WTC11 (cell line): ENCODE data around the gene RIBC2.

Source experiments
- CBFB ChIP-seq: sonication (generic); formaldehyde crosslinking; IDR thresholded peaks from 2 replicates; pipeline ENCODE4 v1.8.1; 2022; ENCODE audit warnings: mild to moderate bottlenecking, low read depth, missing genetic modification reagents
- FOXJ3 ChIP-seq: sonication (generic); formaldehyde crosslinking; IDR thresholded peaks from 2 replicates; pipeline ENCODE4 v1.9.0; 2021; ENCODE audit warnings: missing genetic modification reagents, mild to moderate bottlenecking, borderline replicate concordance
- JUN ChIP-seq: sonication (generic); formaldehyde crosslinking; IDR thresholded peaks from 2 replicates; pipeline ENCODE4 v1.8.0; 2023; ENCODE audit warnings: mild to moderate bottlenecking, missing genetic modification reagents
- OVOL2 ChIP-seq: fragments of 250-450 bp; sonication (Bioruptor Pico); IDR thresholded peaks from 2 replicates; pipeline ENCODE4 v1.9.0; 2021; ENCODE audit warnings: mild to moderate bottlenecking, borderline replicate concordance
- SP1 ChIP-seq: sonication (generic); formaldehyde crosslinking; conservative IDR thresholded peaks from 2 replicates; pipeline ENCODE4 v1.8.1; 2022; ENCODE audit warnings: missing genetic modification reagents
- TCF7 ChIP-seq: sonication (generic); formaldehyde crosslinking; IDR thresholded peaks from 2 replicates; pipeline ENCODE4 v1.8.0; 2022; ENCODE audit warnings: mild to moderate bottlenecking, low read depth, missing genetic modification reagents, moderate library complexity
- ZNF423 ChIP-seq: fragments of 250-450 bp; sonication (Bioruptor Pico); IDR thresholded peaks from 2 replicates; pipeline ENCODE4 v2.1.2; 2022; ENCODE audit warnings: mild to moderate bottlenecking, moderate library complexity
- TF ChIP-seq, protein P1 (sequence below): fragments of 200-600 bp; IDR thresholded peaks from 2 replicates; pipeline ENCODE4 v1.8.0; 2022; ENCODE audit warnings: antibody characterized with exemption
- TF ChIP-seq, protein P2 (sequence below): sonication (generic); formaldehyde crosslinking; IDR thresholded peaks from 2 replicates; pipeline ENCODE4 v1.8.0; 2022; ENCODE audit warnings: mild to moderate bottlenecking, missing genetic modification reagents
- TF ChIP-seq, protein P3 (sequence below): sonication (generic); formaldehyde crosslinking; IDR thresholded peaks from 2 replicates; pipeline ENCODE4 v1.8.0; 2023; ENCODE audit warnings: mild to moderate bottlenecking, missing genetic modification reagents
- TF ChIP-seq, protein P4 (sequence below): sonication (generic); formaldehyde crosslinking; conservative IDR thresholded peaks from 2 replicates; pipeline ENCODE4 v1.8.1; 2023; ENCODE audit warnings: mild to moderate bottlenecking, low read depth, missing genetic modification reagents, moderate library complexity
- TF ChIP-seq, protein P5 (sequence below): sonication (generic); formaldehyde crosslinking; IDR thresholded peaks from 2 replicates; pipeline ENCODE4 v1.8.0; 2022; ENCODE audit warnings: mild to moderate bottlenecking, missing genetic modification reagents
- TF ChIP-seq, protein P6 (sequence below): sonication (generic); formaldehyde crosslinking; IDR thresholded peaks from 2 replicates; pipeline ENCODE4 v1.8.1; 2023; ENCODE audit warnings: mild to moderate bottlenecking, missing genetic modification reagents, moderate library complexity

DNA sequence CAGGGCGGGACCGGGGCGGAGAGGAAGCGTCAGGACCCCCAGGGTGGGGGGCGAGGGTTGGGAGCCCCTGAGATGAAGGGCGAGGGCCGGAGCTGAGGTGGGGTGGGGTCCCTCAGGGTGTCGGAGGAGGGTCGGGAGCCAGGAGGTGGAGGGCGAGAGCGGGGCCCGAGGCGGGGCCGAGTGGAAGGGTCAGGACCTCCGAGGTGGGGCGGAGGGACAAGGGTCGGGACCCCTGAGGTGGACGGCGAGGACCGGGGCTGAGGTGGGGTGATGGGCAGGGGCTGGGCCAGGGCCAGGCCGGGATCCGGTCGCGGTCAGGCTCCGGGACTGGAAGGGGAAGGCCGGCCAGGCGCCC is 503 bp upstream of the RIBC2 start:
- TF ChIP-seq, protein P1, sequence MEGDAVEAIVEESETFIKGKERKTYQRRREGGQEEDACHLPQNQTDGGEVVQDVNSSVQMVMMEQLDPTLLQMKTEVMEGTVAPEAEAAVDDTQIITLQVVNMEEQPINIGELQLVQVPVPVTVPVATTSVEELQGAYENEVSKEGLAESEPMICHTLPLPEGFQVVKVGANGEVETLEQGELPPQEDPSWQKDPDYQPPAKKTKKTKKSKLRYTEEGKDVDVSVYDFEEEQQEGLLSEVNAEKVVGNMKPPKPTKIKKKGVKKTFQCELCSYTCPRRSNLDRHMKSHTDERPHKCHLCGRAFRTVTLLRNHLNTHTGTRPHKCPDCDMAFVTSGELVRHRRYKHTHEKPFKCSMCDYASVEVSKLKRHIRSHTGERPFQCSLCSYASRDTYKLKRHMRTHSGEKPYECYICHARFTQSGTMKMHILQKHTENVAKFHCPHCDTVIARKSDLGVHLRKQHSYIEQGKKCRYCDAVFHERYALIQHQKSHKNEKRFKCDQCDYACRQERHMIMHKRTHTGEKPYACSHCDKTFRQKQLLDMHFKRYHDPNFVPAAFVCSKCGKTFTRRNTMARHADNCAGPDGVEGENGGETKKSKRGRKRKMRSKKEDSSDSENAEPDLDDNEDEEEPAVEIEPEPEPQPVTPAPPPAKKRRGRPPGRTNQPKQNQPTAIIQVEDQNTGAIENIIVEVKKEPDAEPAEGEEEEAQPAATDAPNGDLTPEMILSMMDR = no peak
- TF ChIP-seq TCF7 (CRISPR knock-in tag) = no peak
- no peak for TF ChIP-seq SP1
- TF ChIP-seq JUN = no peak
- TF ChIP-seq OVOL2 = no peak
- TF ChIP-seq, protein P2, sequence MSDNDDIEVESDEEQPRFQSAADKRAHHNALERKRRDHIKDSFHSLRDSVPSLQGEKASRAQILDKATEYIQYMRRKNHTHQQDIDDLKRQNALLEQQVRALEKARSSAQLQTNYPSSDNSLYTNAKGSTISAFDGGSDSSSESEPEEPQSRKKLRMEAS = no peak
- TF ChIP-seq, protein P3, sequence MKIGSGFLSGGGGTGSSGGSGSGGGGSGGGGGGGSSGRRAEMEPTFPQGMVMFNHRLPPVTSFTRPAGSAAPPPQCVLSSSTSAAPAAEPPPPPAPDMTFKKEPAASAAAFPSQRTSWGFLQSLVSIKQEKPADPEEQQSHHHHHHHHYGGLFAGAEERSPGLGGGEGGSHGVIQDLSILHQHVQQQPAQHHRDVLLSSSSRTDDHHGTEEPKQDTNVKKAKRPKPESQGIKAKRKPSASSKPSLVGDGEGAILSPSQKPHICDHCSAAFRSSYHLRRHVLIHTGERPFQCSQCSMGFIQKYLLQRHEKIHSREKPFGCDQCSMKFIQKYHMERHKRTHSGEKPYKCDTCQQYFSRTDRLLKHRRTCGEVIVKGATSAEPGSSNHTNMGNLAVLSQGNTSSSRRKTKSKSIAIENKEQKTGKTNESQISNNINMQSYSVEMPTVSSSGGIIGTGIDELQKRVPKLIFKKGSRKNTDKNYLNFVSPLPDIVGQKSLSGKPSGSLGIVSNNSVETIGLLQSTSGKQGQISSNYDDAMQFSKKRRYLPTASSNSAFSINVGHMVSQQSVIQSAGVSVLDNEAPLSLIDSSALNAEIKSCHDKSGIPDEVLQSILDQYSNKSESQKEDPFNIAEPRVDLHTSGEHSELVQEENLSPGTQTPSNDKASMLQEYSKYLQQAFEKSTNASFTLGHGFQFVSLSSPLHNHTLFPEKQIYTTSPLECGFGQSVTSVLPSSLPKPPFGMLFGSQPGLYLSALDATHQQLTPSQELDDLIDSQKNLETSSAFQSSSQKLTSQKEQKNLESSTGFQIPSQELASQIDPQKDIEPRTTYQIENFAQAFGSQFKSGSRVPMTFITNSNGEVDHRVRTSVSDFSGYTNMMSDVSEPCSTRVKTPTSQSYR (CRISPR knock-in tag) = no peak
- TF ChIP-seq CBFB (CRISPR knock-in tag) = no peak
- no peak for TF ChIP-seq FOXJ3 (CRISPR knock-in tag)
- TF ChIP-seq, protein P4, sequence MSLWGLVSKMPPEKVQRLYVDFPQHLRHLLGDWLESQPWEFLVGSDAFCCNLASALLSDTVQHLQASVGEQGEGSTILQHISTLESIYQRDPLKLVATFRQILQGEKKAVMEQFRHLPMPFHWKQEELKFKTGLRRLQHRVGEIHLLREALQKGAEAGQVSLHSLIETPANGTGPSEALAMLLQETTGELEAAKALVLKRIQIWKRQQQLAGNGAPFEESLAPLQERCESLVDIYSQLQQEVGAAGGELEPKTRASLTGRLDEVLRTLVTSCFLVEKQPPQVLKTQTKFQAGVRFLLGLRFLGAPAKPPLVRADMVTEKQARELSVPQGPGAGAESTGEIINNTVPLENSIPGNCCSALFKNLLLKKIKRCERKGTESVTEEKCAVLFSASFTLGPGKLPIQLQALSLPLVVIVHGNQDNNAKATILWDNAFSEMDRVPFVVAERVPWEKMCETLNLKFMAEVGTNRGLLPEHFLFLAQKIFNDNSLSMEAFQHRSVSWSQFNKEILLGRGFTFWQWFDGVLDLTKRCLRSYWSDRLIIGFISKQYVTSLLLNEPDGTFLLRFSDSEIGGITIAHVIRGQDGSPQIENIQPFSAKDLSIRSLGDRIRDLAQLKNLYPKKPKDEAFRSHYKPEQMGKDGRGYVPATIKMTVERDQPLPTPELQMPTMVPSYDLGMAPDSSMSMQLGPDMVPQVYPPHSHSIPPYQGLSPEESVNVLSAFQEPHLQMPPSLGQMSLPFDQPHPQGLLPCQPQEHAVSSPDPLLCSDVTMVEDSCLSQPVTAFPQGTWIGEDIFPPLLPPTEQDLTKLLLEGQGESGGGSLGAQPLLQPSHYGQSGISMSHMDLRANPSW (CRISPR knock-in tag) = no peak
- TF ChIP-seq, protein P5, sequence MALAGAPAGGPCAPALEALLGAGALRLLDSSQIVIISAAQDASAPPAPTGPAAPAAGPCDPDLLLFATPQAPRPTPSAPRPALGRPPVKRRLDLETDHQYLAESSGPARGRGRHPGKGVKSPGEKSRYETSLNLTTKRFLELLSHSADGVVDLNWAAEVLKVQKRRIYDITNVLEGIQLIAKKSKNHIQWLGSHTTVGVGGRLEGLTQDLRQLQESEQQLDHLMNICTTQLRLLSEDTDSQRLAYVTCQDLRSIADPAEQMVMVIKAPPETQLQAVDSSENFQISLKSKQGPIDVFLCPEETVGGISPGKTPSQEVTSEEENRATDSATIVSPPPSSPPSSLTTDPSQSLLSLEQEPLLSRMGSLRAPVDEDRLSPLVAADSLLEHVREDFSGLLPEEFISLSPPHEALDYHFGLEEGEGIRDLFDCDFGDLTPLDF (CRISPR knock-in tag) = no peak
- no peak for TF ChIP-seq ZNF423 (CRISPR knock-in tag)
- TF ChIP-seq, protein P6, sequence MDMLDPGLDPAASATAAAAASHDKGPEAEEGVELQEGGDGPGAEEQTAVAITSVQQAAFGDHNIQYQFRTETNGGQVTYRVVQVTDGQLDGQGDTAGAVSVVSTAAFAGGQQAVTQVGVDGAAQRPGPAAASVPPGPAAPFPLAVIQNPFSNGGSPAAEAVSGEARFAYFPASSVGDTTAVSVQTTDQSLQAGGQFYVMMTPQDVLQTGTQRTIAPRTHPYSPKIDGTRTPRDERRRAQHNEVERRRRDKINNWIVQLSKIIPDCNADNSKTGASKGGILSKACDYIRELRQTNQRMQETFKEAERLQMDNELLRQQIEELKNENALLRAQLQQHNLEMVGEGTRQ (CRISPR knock-in tag) = no peak
